ENCODE measurements around the gene MEGF10. TPM values are rescaled to one million over a fixed set of nuclear protein-coding genes. Genes with fewer than 3 reads are reported as not detected.

The MEGF10 gene
- under 1 TPM; 0.03 to 0.59 (median 0.10) TPM for total RNA-seq
- polyA plus RNA-seq, result under 1 TPM in 1 of 2 donors, not detected in 1; 0.02 TPM

DNA sequence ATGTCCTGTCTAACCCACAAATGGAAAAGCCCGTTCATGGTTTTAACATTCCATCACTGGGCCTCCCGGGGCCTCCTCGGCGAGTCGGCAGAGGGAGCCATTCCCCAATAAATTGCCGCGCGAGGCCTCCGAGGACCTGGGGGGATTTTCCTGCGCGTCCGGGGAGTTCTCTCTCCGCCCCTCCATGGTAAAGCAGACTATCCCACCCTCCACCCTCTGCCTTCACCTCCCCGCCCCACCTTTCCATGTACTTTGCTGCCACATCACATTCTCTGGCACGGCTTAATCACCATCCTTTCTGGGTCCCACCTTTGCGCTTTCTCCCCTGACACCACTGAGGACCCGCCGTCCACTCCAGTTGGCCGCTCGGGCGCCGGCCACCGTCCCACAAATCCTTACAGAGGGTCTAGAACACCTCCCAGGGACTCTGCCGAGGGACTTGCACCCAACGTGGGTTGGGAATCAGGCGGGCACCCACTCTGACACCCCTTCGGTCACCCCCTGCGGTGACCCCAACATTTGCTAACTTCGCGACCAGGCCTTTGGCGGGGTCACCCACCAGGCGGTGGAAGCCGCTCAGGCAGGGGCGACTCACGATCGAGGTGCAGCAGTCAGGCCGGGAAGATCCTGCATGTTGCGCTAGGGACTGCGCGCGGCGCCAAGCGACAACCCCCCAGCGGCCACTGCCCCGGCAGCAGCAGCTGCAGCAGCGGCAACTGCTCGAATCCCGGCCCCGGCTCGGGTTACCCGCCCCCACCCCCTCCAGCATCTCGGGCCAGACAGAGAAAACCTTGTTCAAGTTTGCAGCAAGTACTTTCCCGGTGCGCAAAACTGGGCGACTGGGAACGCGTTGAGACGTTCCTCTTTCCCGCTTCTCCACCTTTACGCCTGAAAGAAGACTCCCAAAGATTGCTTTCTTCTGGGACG lies at the start of gene MEGF10:
Gene MEGF10 (plus strand): TSS at position 778 of the 927 bp plus-strand sequence. CDS start 40,513 bp downstream, outside the sequence.
- intact Hi-C loops (cut with DNase I), result loop anchor here in 2 of 3 donors (5.0 to 10.0 kb wide), 2 partner anchors 195 to 207 kb away; no protein-coding TSS in a partner anchor
- H3K4me1 ChIP-seq, result peaks cover 0 to 4% (median 0%) of the 10 kb centered on the region in 3 donors
- peaks cover 0 to 7% (median 3%) of the 10 kb centered on the region in 4 donors for H3K27me3 ChIP-seq
- no peaks in the 10 kb centered on the region for H3K36me3 ChIP-seq
- H3K4me3 ChIP-seq, result peak within 1 kb of the TSS in 3 of 4 donors; percentile 3 to 38 (median 8)
- DNase-seq, result peak in 5 of 6 donors; percentile 26 to 76 (median 44)
- 3% methylated on average over 61 of the region's 61 CpGs for WGBS, 2 donors
- TF ChIP-seq, protein P1, sequence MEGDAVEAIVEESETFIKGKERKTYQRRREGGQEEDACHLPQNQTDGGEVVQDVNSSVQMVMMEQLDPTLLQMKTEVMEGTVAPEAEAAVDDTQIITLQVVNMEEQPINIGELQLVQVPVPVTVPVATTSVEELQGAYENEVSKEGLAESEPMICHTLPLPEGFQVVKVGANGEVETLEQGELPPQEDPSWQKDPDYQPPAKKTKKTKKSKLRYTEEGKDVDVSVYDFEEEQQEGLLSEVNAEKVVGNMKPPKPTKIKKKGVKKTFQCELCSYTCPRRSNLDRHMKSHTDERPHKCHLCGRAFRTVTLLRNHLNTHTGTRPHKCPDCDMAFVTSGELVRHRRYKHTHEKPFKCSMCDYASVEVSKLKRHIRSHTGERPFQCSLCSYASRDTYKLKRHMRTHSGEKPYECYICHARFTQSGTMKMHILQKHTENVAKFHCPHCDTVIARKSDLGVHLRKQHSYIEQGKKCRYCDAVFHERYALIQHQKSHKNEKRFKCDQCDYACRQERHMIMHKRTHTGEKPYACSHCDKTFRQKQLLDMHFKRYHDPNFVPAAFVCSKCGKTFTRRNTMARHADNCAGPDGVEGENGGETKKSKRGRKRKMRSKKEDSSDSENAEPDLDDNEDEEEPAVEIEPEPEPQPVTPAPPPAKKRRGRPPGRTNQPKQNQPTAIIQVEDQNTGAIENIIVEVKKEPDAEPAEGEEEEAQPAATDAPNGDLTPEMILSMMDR (IDR thresholded peaks at IDR 0.05), result peak; percentile 17 to 52 (median 40)
- H3K27ac ChIP-seq, result no peak within 1 kb of the TSS
- no peak for FAIRE-seq
- peak; percentile 70 to 97 (median 91) for ATAC-seq
- no peaks in the 10 kb centered on the region for H3K9me3 ChIP-seq

DNA sequence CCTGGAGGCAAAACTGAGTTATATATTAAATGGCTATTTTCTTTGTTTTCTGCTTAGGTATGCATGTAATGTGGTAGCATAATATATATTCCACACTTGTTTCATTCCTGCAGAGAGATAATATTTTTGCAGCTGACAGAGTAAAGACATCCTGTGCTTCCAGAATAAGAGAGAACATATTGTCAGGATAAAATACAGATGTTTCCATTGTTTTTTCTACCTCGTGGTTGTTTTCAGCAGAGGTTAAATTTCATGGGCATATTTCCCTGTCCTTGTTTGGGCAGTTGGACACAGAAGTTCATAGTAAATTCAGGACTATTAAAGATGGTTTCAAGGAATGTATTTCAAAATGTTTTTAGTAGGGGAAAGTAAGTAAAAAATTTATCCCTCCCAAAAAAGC lies 47.6 kb upstream of the MEGF10 start:
- Histone ChIP-seq H3K27ac (no peak overlapping the region), H3K9me3 (no peaks in the 10 kb centered on the region), H3K36me3 (no peaks in the 10 kb centered on the region), H3K4me1 (no peaks in the 10 kb centered on the region), H3K4me3 (no peak overlapping the region), H3K27me3 (no peaks in the 10 kb centered on the region)
- TF ChIP-seq, protein P1 (IDR thresholded peaks at IDR 0.05), result no peak
- no peak for FAIRE-seq
- no peak for ATAC-seq
- WGBS, 2 donors, result 21 to 33% methylated on average over 1 of the region's 1 CpG
- DNase-seq, result no peak
- intact Hi-C loops (cut with DNase I), result no loop called here

DNA sequence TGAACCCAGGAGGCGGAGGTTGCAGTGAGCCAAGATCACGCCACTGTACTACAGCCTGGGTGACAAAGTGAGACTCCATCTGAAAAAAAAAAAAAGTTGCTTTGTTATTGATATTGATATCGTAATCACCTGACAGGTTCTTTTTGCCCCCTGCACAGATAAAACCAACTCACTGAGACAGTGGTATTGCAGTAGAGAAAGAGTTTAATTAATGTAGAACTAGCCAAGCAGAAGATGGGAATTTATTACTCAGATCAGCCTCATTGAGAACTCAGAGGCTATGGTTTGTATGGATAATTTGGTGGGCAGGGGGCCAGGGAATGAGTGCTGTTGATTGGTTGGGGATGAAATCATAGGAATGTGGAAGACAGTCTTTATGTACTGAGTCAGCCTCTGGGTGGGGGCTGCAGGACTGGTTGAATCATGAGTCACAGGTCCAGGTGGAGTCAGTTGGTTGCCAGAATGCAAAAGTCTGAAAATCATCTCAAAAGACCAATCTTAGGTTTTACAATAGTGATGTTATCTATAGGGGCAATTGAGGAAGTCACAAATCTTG lies 35.8 kb upstream of the MEGF10 start:
- TF ChIP-seq, protein P1 (IDR thresholded peaks at IDR 0.05), result no peak
- Histone ChIP-seq H3K4me1 (no peaks in the 10 kb centered on the region), H3K4me3 (no peak overlapping the region), H3K36me3 (no peaks in the 10 kb centered on the region), H3K27me3 (no peaks in the 10 kb centered on the region), H3K9me3 (no peaks in the 10 kb centered on the region), H3K27ac (no peak overlapping the region)
- ATAC-seq (no peak), DNase-seq (no peak), FAIRE-seq (no peak)
- intact Hi-C loops (cut with DNase I), result no loop called here
- 90 to 98% methylated on average over 3 of the region's 3 CpGs for WGBS, 2 donors

DNA sequence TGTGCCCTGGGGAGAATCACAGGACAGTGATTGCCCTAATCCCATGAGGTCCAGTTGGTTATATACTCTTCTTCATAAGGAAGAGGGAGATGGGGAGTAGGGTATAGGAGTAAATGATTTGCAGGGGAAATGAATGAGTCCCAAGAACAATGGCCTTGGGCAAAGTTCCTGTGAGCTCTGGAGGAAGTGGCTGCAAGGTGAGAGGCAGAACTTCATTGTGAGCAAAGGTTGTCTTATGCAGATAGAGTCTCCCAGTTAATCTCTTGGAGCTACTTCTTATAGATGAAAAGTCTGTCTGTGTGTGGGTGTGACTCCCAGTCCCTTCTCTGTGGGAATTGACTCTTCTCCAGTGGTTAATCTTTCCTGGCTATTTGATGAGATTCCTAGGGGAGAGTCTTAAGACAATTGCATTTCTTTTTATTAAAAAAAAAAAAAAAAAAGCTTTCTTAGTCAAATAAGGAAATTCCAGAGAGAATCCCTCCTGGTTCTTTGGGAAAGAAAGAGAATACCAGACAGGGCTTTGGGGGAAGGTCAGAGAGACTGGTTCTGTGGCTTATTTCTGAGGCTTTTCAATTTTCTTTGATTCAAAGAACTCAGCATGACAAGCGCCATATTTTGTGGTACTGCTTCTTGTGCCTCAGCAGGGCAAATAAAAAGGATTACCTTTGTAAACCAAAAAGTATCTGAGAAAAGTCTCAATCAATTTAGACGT lies 33.6 kb upstream of the MEGF10 start:
- Histone ChIP-seq H3K27ac (no peak overlapping the region), H3K4me1 (no peaks in the 10 kb centered on the region), H3K36me3 (no peaks in the 10 kb centered on the region), H3K9me3 (no peaks in the 10 kb centered on the region), H3K4me3 (no peak overlapping the region), H3K27me3 (no peaks in the 10 kb centered on the region)
- WGBS, 2 donors, result 54 to 55% methylated on average over 2 of the region's 2 CpGs
- ATAC-seq (no peak), DNase-seq (no peak), FAIRE-seq (no peak)
- intact Hi-C loops (cut with DNase I), result no loop called here
- TF ChIP-seq, protein P1 (IDR thresholded peaks at IDR 0.05), result no peak

Data from pancreas (tissue), 10 donors.